KOPT-K1 (cell line): ENCODE data around the gene CRCP.

Experiments used
- H3K27ac ChIP-seq: fragments of 200-600 bp; sonication (generic); 2 replicates; pipeline ENCODE4 v1.5.1; 2016; ENCODE audit warnings: antibody characterized with exemption, mild to moderate bottlenecking, low read depth, low read length; ENCODE audit not compliant: poor library complexity, severe bottlenecking
- H3K36me3 ChIP-seq: fragments of 200-600 bp; sonication (generic); 2 replicates; pipeline ENCODE4 v1.5.1; 2017; ENCODE audit warnings: antibody characterized with exemption, mild to moderate bottlenecking, low read length, moderate library complexity; ENCODE audit not compliant: insufficient read depth
- H3K9me3 ChIP-seq: fragments of 200-600 bp; sonication (generic); 2 replicates; pipeline ENCODE4 v1.5.1; 2017; ENCODE audit warnings: antibody characterized with exemption, low read length, mild to moderate bottlenecking; ENCODE audit not compliant: insufficient read depth, poor library complexity, severe bottlenecking

Gene CRCP

DNA sequence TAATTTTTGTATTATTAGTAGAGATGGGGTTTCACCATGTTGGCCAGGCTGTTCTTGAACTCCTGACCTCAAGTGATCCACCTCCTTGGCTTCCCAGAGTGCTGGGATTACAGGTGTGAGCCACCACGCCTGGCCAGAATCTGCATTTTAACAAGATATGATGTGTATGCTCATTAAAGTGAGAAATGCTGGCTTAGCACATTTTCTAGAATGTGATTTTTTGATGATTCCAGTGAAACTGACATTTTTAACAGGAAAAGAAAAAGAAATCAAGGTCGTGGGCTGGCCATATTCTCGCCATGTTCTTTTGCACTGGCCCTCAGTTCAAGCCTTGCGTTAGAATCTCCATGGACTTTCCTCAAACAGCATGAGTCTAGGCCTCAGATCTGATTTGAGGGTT lies 72.3 kb downstream of the CRCP start:
- H3K36me3 ChIP-seq, result no peaks in the 10 kb centered on the region
- H3K9me3 ChIP-seq, result peaks cover 4% of the 10 kb centered on the region

GRCh38 chr7:66187905-66188304 lies 73.3 kb downstream of the CRCP start:
- H3K27ac ChIP-seq, result no peak overlapping the region
- H3K36me3 ChIP-seq, result no peaks in the 10 kb centered on the region
- H3K9me3 ChIP-seq, result peaks cover 4% of the 10 kb centered on the region

More for the DNA sequence above, 72.3 kb downstream of the CRCP start:
- no peak overlapping the region for H3K27ac ChIP-seq

- no peaks in the 10 kb centered on the region for H3K36me3 ChIP-seq
- H3K9me3 ChIP-seq, result peaks cover 4% of the 10 kb centered on the region
- H3K27ac ChIP-seq, result no peak overlapping the region
Measured at GRCh38 chr7:66188645-66189044, 74.0 kb downstream of the CRCP start.

- Histone ChIP-seq H3K27ac (no peak overlapping the region), H3K9me3 (peaks cover 4% of the 10 kb centered on the region), H3K36me3 (no peaks in the 10 kb centered on the region)
Measured at GRCh38 chr7:66189695-66190503, 75.3 kb downstream of the CRCP start.

DNA sequence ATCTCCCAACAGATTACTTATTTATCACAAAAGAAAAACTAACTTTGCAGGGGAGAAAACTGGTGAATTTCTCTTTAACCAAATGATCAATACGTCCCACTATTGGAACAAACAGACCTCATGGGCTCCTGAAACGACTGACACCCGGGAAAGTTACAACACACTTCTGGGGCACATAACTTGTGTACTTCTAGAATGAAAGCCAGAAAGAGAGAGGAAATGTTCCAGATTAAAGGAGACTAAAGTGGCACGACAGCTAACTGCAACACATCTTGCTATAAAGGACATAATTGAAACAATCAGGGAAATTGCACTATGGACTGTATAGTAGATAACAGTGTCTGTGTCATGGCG lies 75.8 kb downstream of the CRCP start:
- Histone ChIP-seq H3K27ac (no peak overlapping the region), H3K36me3 (no peaks in the 10 kb centered on the region)

DNA sequence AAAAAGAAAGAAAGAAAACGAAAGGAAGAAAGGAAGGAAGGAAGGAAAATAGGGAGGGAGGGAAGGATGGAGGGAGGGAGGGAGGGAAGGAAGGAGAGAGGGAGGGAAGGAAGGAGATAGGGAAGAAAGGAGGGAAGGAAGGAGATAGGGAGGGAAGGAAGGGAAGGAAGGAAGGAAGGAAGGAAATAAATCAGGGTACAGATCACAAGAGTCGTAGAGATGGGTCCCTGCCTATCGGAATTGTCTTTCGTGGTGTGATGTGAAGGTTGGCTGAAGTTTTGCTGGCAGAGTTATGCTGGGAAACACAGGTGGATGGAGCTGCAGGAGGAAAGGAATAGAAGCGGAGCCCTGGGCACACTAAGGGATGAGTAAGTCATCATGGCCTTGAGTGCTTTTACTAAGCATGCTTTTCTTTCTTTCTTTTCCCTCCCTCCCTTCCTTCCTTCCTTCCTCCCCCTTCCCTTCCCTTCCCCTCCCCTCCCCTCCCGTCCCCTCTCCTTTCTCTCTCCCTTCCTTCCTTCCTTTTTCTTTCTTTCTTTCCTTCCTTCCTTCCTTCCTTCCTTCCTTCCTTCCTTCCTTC lies 78.6 kb downstream of the CRCP start:
- H3K36me3 ChIP-seq, result no peaks in the 10 kb centered on the region
- H3K9me3 ChIP-seq, result no peaks in the 10 kb centered on the region
- no peak overlapping the region for H3K27ac ChIP-seq

More for the DNA sequence above, 75.8 kb downstream of the CRCP start:
- peaks cover 4% of the 10 kb centered on the region for H3K9me3 ChIP-seq

DNA sequence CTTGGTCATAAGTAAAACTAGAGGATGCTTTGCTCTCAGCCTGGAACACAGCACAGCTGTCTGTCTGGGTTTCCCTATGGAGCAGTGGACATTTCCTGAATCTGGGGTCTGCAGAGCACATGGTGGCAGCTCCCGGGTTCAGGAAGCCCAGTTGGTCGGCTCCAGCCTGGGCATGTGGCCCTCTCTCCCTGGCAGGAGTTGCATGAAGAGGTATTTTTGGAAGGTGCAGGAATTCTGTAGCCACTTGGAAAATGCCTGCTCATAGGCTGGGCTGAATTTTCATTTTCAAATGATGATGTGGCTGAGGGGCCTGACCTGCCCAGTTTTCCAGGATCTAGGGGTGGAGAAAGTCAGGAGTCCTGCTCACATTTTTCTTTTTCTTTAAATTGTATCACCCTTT lies 83.8 kb downstream of the CRCP start:
- Histone ChIP-seq H3K27ac (no peak overlapping the region), H3K9me3 (no peaks in the 10 kb centered on the region), H3K36me3 (no peaks in the 10 kb centered on the region)

GRCh38 chr7:66198956-66199355 lies 84.3 kb downstream of the CRCP start:
- Histone ChIP-seq H3K36me3 (no peaks in the 10 kb centered on the region), H3K27ac (no peak overlapping the region), H3K9me3 (no peaks in the 10 kb centered on the region)

- no peaks in the 10 kb centered on the region for H3K36me3 ChIP-seq
- no peaks in the 10 kb centered on the region for H3K9me3 ChIP-seq
- no peak overlapping the region for H3K27ac ChIP-seq
Measured at GRCh38 chr7:66202441-66202840, 87.8 kb downstream of the CRCP start.
